ENCODE results near the gene MND1. TPM values are rescaled to one million over a fixed set of nuclear protein-coding genes. Genes with fewer than 3 reads are reported as not detected.

The MND1 gene, protein sequence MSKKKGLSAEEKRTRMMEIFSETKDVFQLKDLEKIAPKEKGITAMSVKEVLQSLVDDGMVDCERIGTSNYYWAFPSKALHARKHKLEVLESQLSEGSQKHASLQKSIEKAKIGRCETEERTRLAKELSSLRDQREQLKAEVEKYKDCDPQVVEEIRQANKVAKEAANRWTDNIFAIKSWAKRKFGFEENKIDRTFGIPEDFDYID
- 10 to 100 TPM; 29.8 to 38.4 TPM for total RNA-seq

DNA sequence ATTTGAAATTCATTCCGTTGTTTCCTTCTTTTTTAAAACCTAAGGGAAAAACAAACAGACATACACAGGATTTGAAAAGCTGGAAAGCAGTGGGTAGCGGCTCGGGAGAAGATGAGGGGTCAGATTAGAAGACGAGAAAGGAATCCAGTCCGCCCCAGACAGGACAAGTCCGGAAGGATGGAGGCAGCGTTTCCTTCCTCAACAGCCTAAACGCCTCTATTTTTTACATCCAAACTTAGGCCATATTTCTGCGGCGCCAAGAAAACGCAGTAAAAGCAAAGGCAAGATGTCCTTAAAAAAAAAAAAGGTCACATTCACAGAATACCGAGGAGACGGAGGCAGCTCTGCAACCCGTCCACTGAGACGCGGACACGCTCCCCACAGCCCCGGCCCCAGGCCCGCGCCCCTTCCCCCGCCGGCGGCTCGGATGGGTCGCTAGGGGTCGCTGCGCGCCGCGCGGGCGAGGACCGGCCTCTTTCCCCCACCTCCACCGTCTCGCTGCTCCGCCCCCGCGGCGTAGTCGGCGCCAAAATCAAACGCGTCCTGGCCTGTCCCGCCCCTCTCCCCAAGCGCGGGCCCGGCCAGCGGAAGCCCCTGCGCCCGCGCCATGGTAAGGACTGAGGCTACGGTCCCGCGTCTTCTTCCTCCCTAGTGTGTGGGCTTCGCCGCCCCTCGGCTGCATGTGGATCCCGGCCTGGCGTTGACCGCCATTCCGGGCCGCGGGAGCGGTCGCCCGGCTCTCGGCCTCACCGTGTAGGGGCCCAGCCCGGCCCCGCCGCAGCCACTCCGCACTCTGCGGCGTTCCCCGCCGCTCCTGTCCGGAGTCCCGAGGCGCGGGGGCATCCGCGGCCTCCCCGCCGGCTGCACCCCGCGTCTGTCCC is at the start of gene MND1:
TSS of gene MND1 (plus strand) at position 558 of the 881 bp plus-strand sequence. CDS start at position 608, 50 bp downstream.
- peaks cover 38% of the 10 kb centered on the region for H3K4me1 Mint-ChIP-seq (ENCODE audit: low read depth)
- H3K4me3 Mint-ChIP-seq: peak within 1 kb of the TSS; percentile 90 to 91
- no peaks in the 10 kb centered on the region for H3K9me3 Mint-ChIP-seq
- peak; percentile 93 to 97 for ATAC-seq (replicated peaks in 1 of 2)
- peak within 1 kb of the TSS; percentile 62 for H3K27ac Mint-ChIP-seq
- H3K27me3 Mint-ChIP-seq (ENCODE audit: low read depth): no peaks in the 10 kb centered on the region
- peaks cover under 1 to 2% of the 10 kb centered on the region in 2 donors for H3K36me3 Mint-ChIP-seq (ENCODE audit: insufficient read depth in 2 of 2)
- DNase-seq: peak; percentile 95 to 96

DNA sequence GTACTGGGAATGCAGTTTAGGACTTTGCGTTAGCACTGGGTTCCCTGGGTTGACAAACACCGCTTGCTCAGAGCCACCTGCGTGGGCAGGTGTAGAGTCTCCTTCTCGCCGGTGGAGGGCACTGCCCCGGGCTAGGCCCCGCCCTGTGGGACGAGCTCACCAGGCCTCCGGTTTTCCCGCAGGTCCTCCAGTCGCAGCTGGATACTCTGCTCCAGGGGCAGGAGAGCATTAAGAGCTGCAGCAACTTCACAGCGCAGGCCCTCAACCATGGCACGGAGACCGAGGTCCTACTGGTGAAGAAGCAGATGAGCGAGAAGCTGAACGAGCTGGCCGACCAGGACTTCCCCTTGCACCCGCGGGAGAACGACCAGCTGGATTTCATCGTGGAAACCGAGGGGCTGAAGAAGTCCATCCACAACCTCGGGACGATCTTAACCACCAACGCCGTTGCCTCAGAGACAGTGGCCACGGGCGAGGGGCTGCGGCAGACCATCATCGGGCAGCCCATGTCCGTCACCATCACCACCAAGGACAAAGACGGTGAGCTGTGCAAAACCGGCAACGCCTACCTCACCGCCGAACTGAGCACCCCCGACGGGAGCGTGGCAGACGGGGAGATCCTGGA is 49.2 kb upstream of the MND1 start:
- peaks cover 8% of the 10 kb centered on the region for H3K4me1 Mint-ChIP-seq (ENCODE audit: low read depth)
- H3K27me3 Mint-ChIP-seq (ENCODE audit: low read depth): no peaks in the 10 kb centered on the region
- DNase-seq (no peak), ATAC-seq (replicated peaks in 1 of 2) (no peak)
- H3K4me3 Mint-ChIP-seq: no peak overlapping the region
- H3K27ac Mint-ChIP-seq: no peak overlapping the region
- peaks cover 4 to 7% of the 10 kb centered on the region in 2 donors for H3K36me3 Mint-ChIP-seq (ENCODE audit: insufficient read depth in 2 of 2)
- H3K9me3 Mint-ChIP-seq: peaks cover 5% of the 10 kb centered on the region in 2 donors

- H3K4me3 Mint-ChIP-seq: no peak overlapping the region
- H3K27me3 Mint-ChIP-seq (ENCODE audit: low read depth): peaks cover under 1% of the 10 kb centered on the region
- peaks cover 6 to 10% of the 10 kb centered on the region in 2 donors for H3K36me3 Mint-ChIP-seq (ENCODE audit: insufficient read depth in 2 of 2)
- no peak overlapping the region for H3K27ac Mint-ChIP-seq
- peaks cover 7% of the 10 kb centered on the region in 2 donors for H3K9me3 Mint-ChIP-seq
- H3K4me1 Mint-ChIP-seq (ENCODE audit: low read depth): peaks cover 8% of the 10 kb centered on the region
- no peak for ATAC-seq (replicated peaks in 1 of 2)
- DNase-seq: no peak
These were observed 48.3 kb upstream of the MND1 start for GRCh38 chr4:153296040-153296823.

DNA sequence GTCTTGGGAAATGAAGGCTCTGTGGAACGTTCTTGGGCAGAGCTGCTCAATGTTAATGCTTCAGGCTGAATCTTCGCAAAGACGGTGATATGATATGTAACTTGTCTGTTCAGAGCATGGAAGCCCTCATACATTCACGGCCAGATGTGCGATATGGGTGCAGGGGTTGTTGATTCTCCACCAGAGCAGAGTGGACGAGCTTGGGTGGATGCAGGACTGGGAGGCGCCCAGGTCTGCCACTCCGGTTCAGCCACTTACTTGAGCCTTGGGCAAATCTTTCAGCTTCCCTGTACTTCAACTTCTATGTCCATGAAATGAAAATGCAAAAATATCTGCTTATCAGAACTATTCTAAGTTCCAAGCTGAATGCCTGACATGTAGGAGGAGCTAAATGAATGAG is 47.4 kb upstream of the MND1 start:
- DNase-seq (no peak), ATAC-seq (replicated peaks in 1 of 2) (no peak)
- H3K9me3 Mint-ChIP-seq: peaks cover 7 to 9% of the 10 kb centered on the region in 2 donors
- H3K27me3 Mint-ChIP-seq (ENCODE audit: low read depth): peaks cover 4% of the 10 kb centered on the region
- H3K4me3 Mint-ChIP-seq: no peak overlapping the region
- H3K27ac Mint-ChIP-seq: no peak overlapping the region
- peaks cover 12 to 16% of the 10 kb centered on the region in 2 donors for H3K36me3 Mint-ChIP-seq (ENCODE audit: insufficient read depth in 2 of 2)
- peaks cover 8% of the 10 kb centered on the region for H3K4me1 Mint-ChIP-seq (ENCODE audit: low read depth)

GRCh38 chr4:153310793-153311192 is 33.7 kb upstream of the MND1 start:
- no peak overlapping the region for H3K4me3 Mint-ChIP-seq
- no peak for DNase-seq
- no peaks in the 10 kb centered on the region for H3K27me3 Mint-ChIP-seq (ENCODE audit: low read depth)
- H3K4me1 Mint-ChIP-seq (ENCODE audit: low read depth): no peaks in the 10 kb centered on the region
- no peak overlapping the region for H3K27ac Mint-ChIP-seq
- ATAC-seq (replicated peaks in 1 of 2): no peak
- no peaks in the 10 kb centered on the region for H3K9me3 Mint-ChIP-seq
- no peaks in the 10 kb centered on the region for H3K36me3 Mint-ChIP-seq (ENCODE audit: insufficient read depth in 2 of 2)

- H3K4me1 Mint-ChIP-seq (ENCODE audit: low read depth): no peaks in the 10 kb centered on the region
- no peak overlapping the region for H3K27ac Mint-ChIP-seq
- no peaks in the 10 kb centered on the region for H3K9me3 Mint-ChIP-seq
- no peak overlapping the region for H3K4me3 Mint-ChIP-seq
- H3K36me3 Mint-ChIP-seq (ENCODE audit: insufficient read depth in 2 of 2): no peaks in the 10 kb centered on the region
- no peak for DNase-seq
- ATAC-seq (replicated peaks in 1 of 2): no peak
- no peaks in the 10 kb centered on the region for H3K27me3 Mint-ChIP-seq (ENCODE audit: low read depth)
These were observed 29.6 kb upstream of the MND1 start for GRCh38 chr4:153314915-153315314.

GRCh38 chr4:153318696-153319320 is 25.7 kb upstream of the MND1 start:
- peak in 1 of 2 donors; percentile 13 for DNase-seq
- ATAC-seq (replicated peaks in 1 of 2): no peak
- H3K4me3 Mint-ChIP-seq: no peak overlapping the region

GRCh38 chr4:153322791-153323190 is 21.7 kb upstream of the MND1 start:
- H3K36me3 Mint-ChIP-seq (ENCODE audit: insufficient read depth in 2 of 2): no peaks in the 10 kb centered on the region
- H3K4me1 Mint-ChIP-seq (ENCODE audit: low read depth): no peaks in the 10 kb centered on the region
- no peaks in the 10 kb centered on the region for H3K27me3 Mint-ChIP-seq (ENCODE audit: low read depth)
- H3K4me3 Mint-ChIP-seq: no peak overlapping the region
- no peak for ATAC-seq (replicated peaks in 1 of 2)
- DNase-seq: no peak
- H3K27ac Mint-ChIP-seq: no peak overlapping the region
- no peaks in the 10 kb centered on the region for H3K9me3 Mint-ChIP-seq

More at GRCh38 chr4:153318696-153319320, 25.7 kb upstream of the MND1 start:
- Mint-ChIP-seq H3K36me3 (ENCODE audit: insufficient read depth in 2 of 2) (no peaks in the 10 kb centered on the region), H3K4me1 (ENCODE audit: low read depth) (no peaks in the 10 kb centered on the region), H3K27ac (no peak overlapping the region), H3K9me3 (no peaks in the 10 kb centered on the region), H3K27me3 (ENCODE audit: low read depth) (no peaks in the 10 kb centered on the region)

- no peaks in the 10 kb centered on the region for H3K4me1 Mint-ChIP-seq (ENCODE audit: low read depth)
- no peak overlapping the region for H3K4me3 Mint-ChIP-seq
- no peaks in the 10 kb centered on the region for H3K27me3 Mint-ChIP-seq (ENCODE audit: low read depth)
- ATAC-seq (replicated peaks in 1 of 2) (no peak), DNase-seq (no peak)
- H3K9me3 Mint-ChIP-seq: no peaks in the 10 kb centered on the region
- H3K27ac Mint-ChIP-seq: no peak overlapping the region
- no peaks in the 10 kb centered on the region for H3K36me3 Mint-ChIP-seq (ENCODE audit: insufficient read depth in 2 of 2)
These were observed 20.4 kb upstream of the MND1 start for GRCh38 chr4:153324046-153324445.

DNA sequence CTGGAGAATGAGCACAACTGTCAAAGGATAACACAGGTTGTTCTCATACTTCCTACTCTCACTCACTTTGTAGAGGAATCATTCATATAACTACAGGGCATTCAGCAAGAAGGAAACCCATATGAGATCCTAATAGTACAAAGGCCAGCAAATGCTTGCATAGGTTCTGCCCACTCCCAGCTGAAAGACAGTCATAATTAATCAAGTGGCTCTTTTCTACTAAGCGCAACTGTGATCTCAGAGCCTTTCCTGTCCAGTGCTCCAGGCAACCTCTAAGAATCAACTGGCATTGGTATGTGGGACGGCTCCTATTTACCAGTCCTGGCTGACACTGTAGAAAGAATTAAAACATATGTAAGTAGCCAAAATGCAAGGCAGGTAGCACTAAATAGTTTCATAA is 18.9 kb upstream of the MND1 start:
- no peaks in the 10 kb centered on the region for H3K9me3 Mint-ChIP-seq
- no peak overlapping the region for H3K27ac Mint-ChIP-seq
- no peaks in the 10 kb centered on the region for H3K4me1 Mint-ChIP-seq (ENCODE audit: low read depth)
- H3K4me3 Mint-ChIP-seq: no peak overlapping the region
- DNase-seq (no peak), ATAC-seq (replicated peaks in 1 of 2) (no peak)
- no peaks in the 10 kb centered on the region for H3K27me3 Mint-ChIP-seq (ENCODE audit: low read depth)
- H3K36me3 Mint-ChIP-seq (ENCODE audit: insufficient read depth in 2 of 2): no peaks in the 10 kb centered on the region

DNA sequence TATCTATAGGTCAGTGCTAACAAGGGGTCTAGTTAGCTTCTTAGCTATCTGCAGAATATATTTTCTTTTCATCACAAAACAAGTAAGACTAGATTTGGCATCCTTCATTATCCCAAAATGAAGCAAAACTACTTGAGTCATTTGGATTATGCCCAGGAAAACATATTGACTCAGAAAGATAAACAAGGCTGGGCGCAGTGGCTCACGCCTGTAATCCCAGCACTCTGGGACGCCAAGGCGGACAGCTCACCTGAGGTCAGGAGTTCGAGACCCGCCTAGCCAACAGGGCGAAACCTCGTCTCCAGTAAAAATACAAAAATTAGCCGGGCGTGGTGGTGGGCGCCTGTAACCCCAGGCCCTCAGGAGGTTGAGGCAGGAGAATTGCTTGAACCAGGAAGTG is 18.0 kb upstream of the MND1 start:
- DNase-seq (no peak), ATAC-seq (replicated peaks in 1 of 2) (no peak)
- Mint-ChIP-seq H3K4me3 (no peak overlapping the region), H3K27ac (no peak overlapping the region), H3K4me1 (ENCODE audit: low read depth) (no peaks in the 10 kb centered on the region), H3K36me3 (ENCODE audit: insufficient read depth in 2 of 2) (no peaks in the 10 kb centered on the region), H3K27me3 (ENCODE audit: low read depth) (no peaks in the 10 kb centered on the region), H3K9me3 (no peaks in the 10 kb centered on the region)

GRCh38 chr4:153327247-153327646 is 17.2 kb upstream of the MND1 start:
- Mint-ChIP-seq H3K4me3 (no peak overlapping the region), H3K4me1 (ENCODE audit: low read depth) (no peaks in the 10 kb centered on the region), H3K27ac (no peak overlapping the region), H3K36me3 (ENCODE audit: insufficient read depth in 2 of 2) (no peaks in the 10 kb centered on the region), H3K9me3 (no peaks in the 10 kb centered on the region), H3K27me3 (ENCODE audit: low read depth) (no peaks in the 10 kb centered on the region)
- ATAC-seq (replicated peaks in 1 of 2) (no peak), DNase-seq (no peak)

Measured in activated T-cell treated with anti-CD3 and anti-CD28 coated beads, Interleukin-2, amount 50 U/mL, for 72 hours (primary cell).